Dendritic cell treated with granulocyte-macrophage colony-stimulating factor and Interleukin-4, amounts not matched to agents 40 ng/mL and 50 ng/mL, for 4 days (primary cell): Measurements from ENCODE around the gene TUBB2B.
"Not testable (repeated sequence)": the region's sequence is repeated elsewhere in the genome, so short reads cannot be mapped to it uniquely, and the experiment has no call there.

Experiments
- H3K27ac Mint-ChIP-seq: one replicate; pipeline ENCODE4 v1.8.0; 2022; ENCODE audit warnings: mild to moderate bottlenecking, mixed read lengths
- H3K27me3 Mint-ChIP-seq: one replicate; pipeline ENCODE4 v1.8.0; 2022; ENCODE audit warnings: mild to moderate bottlenecking, mixed read lengths
- H3K36me3 Mint-ChIP-seq: one replicate; pipeline ENCODE4 v1.8.0; 2022; ENCODE audit warnings: low read depth, mixed read lengths
- H3K4me1 Mint-ChIP-seq: one replicate; pipeline ENCODE4 v1.8.0; 2022; ENCODE audit warnings: low read depth, mixed read lengths
- H3K4me3 Mint-ChIP-seq: one replicate; pipeline ENCODE4 v1.8.0; 2022; ENCODE audit warnings: mild to moderate bottlenecking, moderate library complexity, mixed read lengths
- H3K9me3 Mint-ChIP-seq: one replicate; pipeline ENCODE4 v1.8.0; 2022; ENCODE audit warnings: mixed read lengths
- intact Hi-C: fragments of 100-400 bp; cut with micrococcal nuclease; formaldehyde crosslinking; loops from one replicate; pipeline ENCODE4 v1.15.0; 2022

The TUBB2B gene

GRCh38 chr6:3202999-3203696 is 24.3 kb downstream of the TUBB2B start:
- H3K36me3 Mint-ChIP-seq: no peaks in the 10 kb centered on the region
- H3K4me1 Mint-ChIP-seq: no peaks in the 10 kb centered on the region
- intact Hi-C loops: no loop called here
- H3K4me3 Mint-ChIP-seq: no peak overlapping the region
- peaks cover 35% of the 10 kb centered on the region for H3K27me3 Mint-ChIP-seq
- no peak overlapping the region for H3K27ac Mint-ChIP-seq
- H3K9me3 Mint-ChIP-seq: no peaks in the 10 kb centered on the region

- H3K27ac Mint-ChIP-seq: no peak overlapping the region
Observed at GRCh38 chr6:3201388-3201787, 26.1 kb downstream of the TUBB2B start.

GRCh38 chr6:3200682-3201081 is 26.8 kb downstream of the TUBB2B start:
- H3K27ac Mint-ChIP-seq: no peak overlapping the region
- no peaks in the 10 kb centered on the region for H3K36me3 Mint-ChIP-seq
- H3K4me3 Mint-ChIP-seq: no peak overlapping the region
- intact Hi-C loops: no loop called here
- H3K9me3 Mint-ChIP-seq: no peaks in the 10 kb centered on the region
- H3K27me3 Mint-ChIP-seq: peaks cover 21% of the 10 kb centered on the region
- H3K4me1 Mint-ChIP-seq: no peaks in the 10 kb centered on the region

More at GRCh38 chr6:3201388-3201787, 26.1 kb downstream of the TUBB2B start:
- Mint-ChIP-seq H3K9me3 (no peaks in the 10 kb centered on the region), H3K4me3 (no peak overlapping the region), H3K27me3 (peaks cover 23% of the 10 kb centered on the region), H3K4me1 (no peaks in the 10 kb centered on the region), H3K36me3 (no peaks in the 10 kb centered on the region)
- intact Hi-C loops: no loop called here

GRCh38 chr6:3199382-3199781 is 28.1 kb downstream of the TUBB2B start:
- no peaks in the 10 kb centered on the region for H3K36me3 Mint-ChIP-seq
- no peaks in the 10 kb centered on the region for H3K4me1 Mint-ChIP-seq
- no peak overlapping the region for H3K27ac Mint-ChIP-seq
- no peak overlapping the region for H3K4me3 Mint-ChIP-seq
- H3K9me3 Mint-ChIP-seq: no peaks in the 10 kb centered on the region
- H3K27me3 Mint-ChIP-seq: peaks cover 20% of the 10 kb centered on the region
- intact Hi-C loops: no loop called here

- H3K36me3 Mint-ChIP-seq, H3K4me1 Mint-ChIP-seq, H3K9me3 Mint-ChIP-seq, H3K27ac Mint-ChIP-seq, intact Hi-C loops, H3K4me3 Mint-ChIP-seq: not testable (repeated sequence)
- H3K27me3 Mint-ChIP-seq: peaks cover 11% of the 10 kb centered on the region
Observed at GRCh38 chr6:3197734-3198133, 29.7 kb downstream of the TUBB2B start.

- Mint-ChIP-seq H3K9me3 (no peaks in the 10 kb centered on the region), H3K4me1 (no peaks in the 10 kb centered on the region)
- intact Hi-C loops: no loop called here
Observed at GRCh38 chr6:3196770-3197169, 30.7 kb downstream of the TUBB2B start.

GRCh38 chr6:3195695-3196497 is 31.6 kb downstream of the TUBB2B start:
- no peaks in the 10 kb centered on the region for H3K9me3 Mint-ChIP-seq
- H3K4me3 Mint-ChIP-seq: no peak overlapping the region
- intact Hi-C loops: no loop called here
- no peak overlapping the region for H3K27ac Mint-ChIP-seq
- no peaks in the 10 kb centered on the region for H3K4me1 Mint-ChIP-seq
- H3K27me3 Mint-ChIP-seq: peaks cover 6% of the 10 kb centered on the region
- no peaks in the 10 kb centered on the region for H3K36me3 Mint-ChIP-seq

More at GRCh38 chr6:3196770-3197169, 30.7 kb downstream of the TUBB2B start:
- no peaks in the 10 kb centered on the region for H3K36me3 Mint-ChIP-seq
- peaks cover 6% of the 10 kb centered on the region for H3K27me3 Mint-ChIP-seq
- no peak overlapping the region for H3K4me3 Mint-ChIP-seq
- no peak overlapping the region for H3K27ac Mint-ChIP-seq

GRCh38 chr6:3195420-3195694 is 32.1 kb downstream of the TUBB2B start:
- intact Hi-C loops: no loop called here
- no peaks in the 10 kb centered on the region for H3K9me3 Mint-ChIP-seq
- no peaks in the 10 kb centered on the region for H3K4me1 Mint-ChIP-seq
- peaks cover 7% of the 10 kb centered on the region for H3K27me3 Mint-ChIP-seq
- no peaks in the 10 kb centered on the region for H3K36me3 Mint-ChIP-seq
- H3K27ac Mint-ChIP-seq: no peak overlapping the region
- no peak overlapping the region for H3K4me3 Mint-ChIP-seq

- H3K4me3 Mint-ChIP-seq: no peak overlapping the region
- intact Hi-C loops: no loop called here
- no peaks in the 10 kb centered on the region for H3K4me1 Mint-ChIP-seq
- peaks cover 3% of the 10 kb centered on the region for H3K27me3 Mint-ChIP-seq
- no peaks in the 10 kb centered on the region for H3K36me3 Mint-ChIP-seq
- no peaks in the 10 kb centered on the region for H3K9me3 Mint-ChIP-seq
- H3K27ac Mint-ChIP-seq: no peak overlapping the region
Observed at GRCh38 chr6:3194535-3195419, 32.7 kb downstream of the TUBB2B start.

GRCh38 chr6:3193102-3193849 is 34.2 kb downstream of the TUBB2B start:
- Mint-ChIP-seq H3K36me3 (no peaks in the 10 kb centered on the region), H3K27me3 (peaks cover 7% of the 10 kb centered on the region), H3K4me3 (no peak overlapping the region), H3K27ac (no peak overlapping the region), H3K9me3 (no peaks in the 10 kb centered on the region), H3K4me1 (no peaks in the 10 kb centered on the region)
- intact Hi-C loops: no loop called here

GRCh38 chr6:3190779-3191178 is 36.7 kb downstream of the TUBB2B start:
- Mint-ChIP-seq H3K27me3 (peaks cover 10% of the 10 kb centered on the region), H3K9me3 (no peaks in the 10 kb centered on the region), H3K4me3 (no peak overlapping the region), H3K36me3 (no peaks in the 10 kb centered on the region), H3K4me1 (no peaks in the 10 kb centered on the region), H3K27ac (no peak overlapping the region)
- intact Hi-C loops: no loop called here

- H3K27me3 Mint-ChIP-seq: peaks cover 15% of the 10 kb centered on the region
- no peaks in the 10 kb centered on the region for H3K36me3 Mint-ChIP-seq
- H3K9me3 Mint-ChIP-seq: no peaks in the 10 kb centered on the region
- H3K4me3 Mint-ChIP-seq: no peak overlapping the region
- no peaks in the 10 kb centered on the region for H3K4me1 Mint-ChIP-seq
- intact Hi-C loops: no loop called here
- H3K27ac Mint-ChIP-seq: no peak overlapping the region
Observed at GRCh38 chr6:3190056-3190455, 37.4 kb downstream of the TUBB2B start.

GRCh38 chr6:3189192-3189591 is 38.3 kb downstream of the TUBB2B start:
- not testable (repeated sequence) for H3K27ac Mint-ChIP-seq

More at GRCh38 chr6:3189192-3189591, 38.3 kb downstream of the TUBB2B start:
- H3K4me3 Mint-ChIP-seq, H3K4me1 Mint-ChIP-seq, H3K9me3 Mint-ChIP-seq, H3K36me3 Mint-ChIP-seq, intact Hi-C loops: not testable (repeated sequence)
- peaks cover 19% of the 10 kb centered on the region for H3K27me3 Mint-ChIP-seq
